Lower leg skin (tissue), 3 donors: ENCODE measurements around the gene FOXA1.

Source experiments
- CTCF ChIP-seq, 3 donors: fragments of 450-650 bp; IDR thresholded peaks; one replicate each; pipeline ENCODE4 v1.5.1; 2016; ENCODE audit warnings: antibody characterized with exemption in 3 of 3, mild to moderate bottlenecking in 3 of 3, moderate library complexity in 2 of 3
- POLR2A ChIP-seq, 2 donors: fragments of 450-650 bp; IDR thresholded peaks; one replicate each; pipeline ENCODE4 v1.6.1; 2016 to 2017; ENCODE audit warnings: antibody characterized with exemption in 2 of 2, mild to moderate bottlenecking in 1 of 2, moderate library complexity in 1 of 2

DNA sequence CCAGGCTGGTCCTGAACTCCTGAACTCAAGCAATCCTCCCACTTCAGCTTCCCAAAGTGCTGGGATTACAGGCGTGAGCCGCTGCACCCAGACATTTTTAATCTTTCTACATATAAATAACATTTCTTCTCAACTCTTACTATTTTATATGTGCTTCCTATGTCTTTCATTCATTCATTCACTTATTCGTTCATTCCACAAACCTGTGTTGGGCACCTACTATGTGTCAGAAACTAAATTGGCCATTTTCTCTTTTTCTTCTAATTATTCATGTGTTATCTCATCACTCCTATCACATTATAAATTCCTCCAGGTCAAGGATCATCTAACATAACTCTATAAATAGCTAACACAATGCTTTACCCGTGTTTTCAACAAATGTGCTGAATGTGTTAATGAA lies 23.7 kb downstream of the FOXA1 start:
- TF ChIP-seq CTCF (IDR thresholded peaks at IDR 0.05), result no peak
- no peak for TF ChIP-seq POLR2A (IDR thresholded peaks at IDR 0.05)
